OCI-LY1 (cell line): ENCODE measurements around the gene CTNNA1.
A peak's percentile ranks its signal among the peaks of the same experiment; 100 is the strongest.

Source experiments
- H2AFZ ChIP-seq: fragments of 200-600 bp; sonication (generic), shearing (Covaris generic); 2 replicates; pipeline ENCODE4 v1.6.0; 2014; ENCODE audit warnings: antibody characterized with exemption, mild to moderate bottlenecking, low read length
- H3F3A ChIP-seq: fragments of 200-600 bp; sonication (generic), shearing (Covaris generic); 2 replicates; pipeline ENCODE4 v1.6.0; 2014; ENCODE audit warnings: mild to moderate bottlenecking, antibody characterized with exemption, low read length, moderate library complexity; ENCODE audit not compliant: insufficient read depth
- H3K27ac ChIP-seq: fragments of 200-600 bp; sonication (generic); 2 replicates; pipeline ENCODE4 v1.5.1; 2014; ENCODE audit warnings: low read length, mixed run types, mild to moderate bottlenecking, low read depth; ENCODE audit not compliant: poor library complexity, severe bottlenecking
- H3K27me3 ChIP-seq: fragments of 200-600 bp; sonication (generic); 2 replicates; pipeline ENCODE4 v1.6.0; 2014; ENCODE audit warnings: antibody characterized with exemption, mild to moderate bottlenecking, low read length, moderate library complexity; ENCODE audit not compliant: insufficient read depth
- H3K36me3 ChIP-seq: fragments of 200-600 bp; sonication (generic); 2 replicates; pipeline ENCODE4 v1.6.1; 2014; ENCODE audit warnings: mild to moderate bottlenecking, antibody characterized with exemption, low read length, moderate library complexity, mixed read lengths; ENCODE audit not compliant: insufficient read depth
- H3K4me1 ChIP-seq: fragments of 200-600 bp; sonication (generic); 2 replicates; pipeline ENCODE4 v1.5.1; 2014; ENCODE audit warnings: mild to moderate bottlenecking, low read length, moderate library complexity; ENCODE audit not compliant: insufficient read depth, severe bottlenecking
- H3K4me2 ChIP-seq: fragments of 200-600 bp; sonication (generic), shearing (Covaris generic); 2 replicates; pipeline ENCODE4 v1.6.1; 2014; ENCODE audit warnings: low read length
- H3K4me3 ChIP-seq: fragments of 200-600 bp; sonication (generic); 2 replicates; pipeline ENCODE4 v1.5.1; 2014; ENCODE audit warnings: low read length, low read depth, mild to moderate bottlenecking, mixed read lengths; ENCODE audit not compliant: poor library complexity, severe bottlenecking
- H3K79me2 ChIP-seq: fragments of 200-600 bp; shearing (Covaris generic); 2 replicates; pipeline ENCODE4 v1.6.1; 2016; ENCODE audit warnings: mixed run types, low read length, mixed read lengths; ENCODE audit not compliant: insufficient read depth
- H3K9ac ChIP-seq: fragments of 200-600 bp; sonication (generic), shearing (Covaris generic); 2 replicates; pipeline ENCODE4 v1.6.1; 2014; ENCODE audit warnings: mild to moderate bottlenecking, low read length, mixed read lengths
- H3K9me2 ChIP-seq: fragments of 200-600 bp; sonication (generic), shearing (Covaris generic); 2 replicates; pipeline ENCODE4 v1.6.1; 2014; ENCODE audit warnings: low read depth, mild to moderate bottlenecking, low read length, mixed read lengths
- H3K9me3 ChIP-seq: fragments of 200-600 bp; shearing (Covaris generic); 2 replicates; pipeline ENCODE4 v1.6.1; 2014; ENCODE audit warnings: low read length, mixed read lengths
- H4K20me1 ChIP-seq: fragments of 200-600 bp; sonication (generic), shearing (Covaris generic); 2 replicates; pipeline ENCODE4 v1.6.0; 2016; ENCODE audit warnings: mild to moderate bottlenecking, low read length; ENCODE audit not compliant: insufficient read depth
- EZH2 ChIP-seq: fragments of 200-600 bp; sonication (generic), shearing (Covaris generic); IDR thresholded peaks from 2 replicates; pipeline ENCODE4 v1.8.0; 2017; ENCODE audit warnings: borderline replicate concordance, mixed run types, mild to moderate bottlenecking, antibody characterized with exemption, low read length, moderate library complexity, mixed read lengths
- TF ChIP-seq, protein P1 (sequence below): fragments of 200-600 bp; sonication (generic), shearing (Covaris generic); IDR thresholded peaks from 2 replicates; pipeline ENCODE4 v1.5.1; 2017; ENCODE audit warnings: mild to moderate bottlenecking, antibody characterized with exemption, low read length, moderate library complexity, mixed read lengths

The CTNNA1 gene

DNA sequence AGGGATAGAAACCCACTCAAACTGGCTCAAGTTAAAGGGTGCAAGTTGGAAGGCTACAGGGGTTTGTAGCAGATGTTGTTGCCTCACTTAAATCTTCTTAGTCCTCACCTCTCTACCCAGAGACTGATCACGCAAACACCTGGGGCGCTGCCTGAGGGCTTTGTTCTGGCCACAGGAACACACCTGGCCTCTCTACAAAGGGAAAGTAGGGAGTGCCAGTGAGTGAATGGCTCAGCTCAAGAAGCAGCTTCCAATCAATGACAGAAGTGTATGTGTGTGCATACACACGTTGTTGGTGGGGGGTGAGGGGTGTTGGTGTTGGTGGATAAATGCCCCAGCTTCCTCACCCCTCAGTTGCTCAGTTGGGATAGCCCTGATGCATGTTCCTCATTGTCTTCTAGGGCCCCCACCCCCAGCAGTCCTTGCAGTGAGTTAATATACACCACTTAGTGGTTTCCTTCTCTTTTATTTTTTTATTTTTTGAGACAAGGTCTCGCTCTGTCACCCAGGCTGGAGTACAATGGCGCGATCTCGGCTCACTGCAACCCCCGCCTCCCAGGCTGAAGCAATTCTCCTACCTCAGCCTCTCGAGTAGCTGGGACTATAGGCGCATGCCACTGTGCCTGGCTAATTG, 30.6 kb upstream of the CTNNA1 start:
- H3K27me3 ChIP-seq: no peaks in the 10 kb centered on the region
- H3K4me2 ChIP-seq: no peak overlapping the region
- no peaks in the 10 kb centered on the region for H3F3A ChIP-seq
- H3K36me3 ChIP-seq: no peaks in the 10 kb centered on the region; the same call in 1 of the 2 replicates
- no peak for TF ChIP-seq EZH2
- TF ChIP-seq, protein P1, sequence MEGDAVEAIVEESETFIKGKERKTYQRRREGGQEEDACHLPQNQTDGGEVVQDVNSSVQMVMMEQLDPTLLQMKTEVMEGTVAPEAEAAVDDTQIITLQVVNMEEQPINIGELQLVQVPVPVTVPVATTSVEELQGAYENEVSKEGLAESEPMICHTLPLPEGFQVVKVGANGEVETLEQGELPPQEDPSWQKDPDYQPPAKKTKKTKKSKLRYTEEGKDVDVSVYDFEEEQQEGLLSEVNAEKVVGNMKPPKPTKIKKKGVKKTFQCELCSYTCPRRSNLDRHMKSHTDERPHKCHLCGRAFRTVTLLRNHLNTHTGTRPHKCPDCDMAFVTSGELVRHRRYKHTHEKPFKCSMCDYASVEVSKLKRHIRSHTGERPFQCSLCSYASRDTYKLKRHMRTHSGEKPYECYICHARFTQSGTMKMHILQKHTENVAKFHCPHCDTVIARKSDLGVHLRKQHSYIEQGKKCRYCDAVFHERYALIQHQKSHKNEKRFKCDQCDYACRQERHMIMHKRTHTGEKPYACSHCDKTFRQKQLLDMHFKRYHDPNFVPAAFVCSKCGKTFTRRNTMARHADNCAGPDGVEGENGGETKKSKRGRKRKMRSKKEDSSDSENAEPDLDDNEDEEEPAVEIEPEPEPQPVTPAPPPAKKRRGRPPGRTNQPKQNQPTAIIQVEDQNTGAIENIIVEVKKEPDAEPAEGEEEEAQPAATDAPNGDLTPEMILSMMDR: no peak
- no peak overlapping the region for H3K27ac ChIP-seq
- no peaks in the 10 kb centered on the region for H3K79me2 ChIP-seq
- H3K9me3 ChIP-seq: no peaks in the 10 kb centered on the region
- no peaks in the 10 kb centered on the region for H3K9me2 ChIP-seq
- H3K4me3 ChIP-seq: no peak overlapping the region
- no peak overlapping the region for H3K9ac ChIP-seq
- H4K20me1 ChIP-seq: no peaks in the 10 kb centered on the region
- no peak overlapping the region for H2AFZ ChIP-seq
- H3K4me1 ChIP-seq: no peaks in the 10 kb centered on the region

DNA sequence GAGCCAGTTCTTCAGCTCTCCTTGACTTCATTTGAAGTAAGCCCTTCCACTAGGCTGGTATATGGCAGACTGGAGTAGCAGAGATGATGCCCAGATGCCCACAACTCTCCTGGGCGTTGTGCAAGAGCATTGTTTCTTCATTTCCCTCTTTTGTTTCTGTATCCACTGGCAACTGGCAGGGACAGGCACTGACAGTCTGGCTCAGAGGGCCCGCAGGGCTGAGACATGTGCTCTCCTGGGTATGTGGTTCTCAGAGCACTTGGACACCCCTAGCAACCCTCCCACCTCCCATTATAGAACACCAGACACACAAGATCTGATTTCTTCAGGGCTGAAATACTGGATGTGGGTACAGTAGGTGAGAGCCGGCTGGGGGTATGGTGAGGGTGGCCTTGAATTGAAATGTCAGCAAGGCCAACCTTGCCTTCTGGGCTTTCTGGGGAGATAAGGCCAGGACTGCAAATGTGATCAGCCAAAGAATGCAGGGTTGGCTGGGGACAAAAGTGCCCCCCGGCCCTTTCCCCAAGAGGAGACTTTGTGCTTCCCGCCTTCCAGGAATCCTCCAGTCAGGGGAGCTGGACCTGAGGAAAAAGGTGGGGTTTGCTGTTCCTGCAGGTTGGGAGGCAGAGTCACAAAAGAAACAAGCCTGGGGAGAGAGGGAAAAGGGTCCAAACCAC, 28.6 kb upstream of the CTNNA1 start:
- H3K4me1 ChIP-seq: no peaks in the 10 kb centered on the region
- no peaks in the 10 kb centered on the region; the same call in 1 of the 2 replicates for H3K36me3 ChIP-seq
- no peak overlapping the region for H3K4me3 ChIP-seq
- no peaks in the 10 kb centered on the region for H3K9me3 ChIP-seq
- no peak overlapping the region for H3K27ac ChIP-seq
- no peak overlapping the region for H3K9ac ChIP-seq
- no peaks in the 10 kb centered on the region for H4K20me1 ChIP-seq
- no peak overlapping the region for H2AFZ ChIP-seq
- H3K9me2 ChIP-seq: no peaks in the 10 kb centered on the region
- TF ChIP-seq, protein P1: no peak
- TF ChIP-seq EZH2: no peak
- H3F3A ChIP-seq: no peaks in the 10 kb centered on the region
- no peaks in the 10 kb centered on the region for H3K79me2 ChIP-seq
- H3K27me3 ChIP-seq: no peaks in the 10 kb centered on the region
- H3K4me2 ChIP-seq: no peak overlapping the region

DNA sequence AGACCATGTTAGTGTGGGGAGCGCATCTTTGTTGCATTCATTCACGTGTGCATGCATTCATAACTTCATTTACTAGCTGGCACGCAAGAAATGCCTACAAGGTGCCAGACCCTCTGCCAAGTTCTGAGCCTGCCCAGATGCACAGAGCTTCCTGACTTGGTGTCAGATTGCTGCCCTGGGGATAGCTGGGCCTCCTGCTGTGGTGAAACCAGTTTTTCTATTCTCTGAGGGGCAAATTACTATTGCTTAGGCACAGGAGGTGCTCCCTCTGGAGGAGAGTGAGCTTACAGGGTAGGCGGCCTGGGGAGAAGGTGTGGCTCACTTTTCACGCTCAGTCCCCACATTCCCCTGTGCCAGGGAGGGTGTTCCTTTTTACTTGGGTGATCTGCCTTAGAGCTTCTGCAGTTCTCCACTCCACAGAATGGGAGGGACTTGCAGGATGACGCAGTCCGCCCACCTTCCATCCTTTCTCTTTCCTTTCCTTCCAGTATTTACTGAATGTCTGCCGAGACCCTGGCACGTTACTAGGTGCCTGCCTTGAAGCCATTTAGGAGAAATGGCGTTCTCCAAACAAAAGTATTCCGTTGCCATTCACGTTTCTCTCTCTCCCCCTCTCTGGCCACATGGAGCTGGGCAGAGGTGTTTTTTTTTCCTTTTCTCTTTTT, 27.9 kb upstream of the CTNNA1 start:
- no peak for TF ChIP-seq EZH2
- TF ChIP-seq, protein P1: peak; percentile 35; the same call in 1 of the 2 replicates
- H2AFZ ChIP-seq: no peak overlapping the region
- no peaks in the 10 kb centered on the region for H3K79me2 ChIP-seq
- no peaks in the 10 kb centered on the region for H3K9me2 ChIP-seq
- H3K27me3 ChIP-seq: no peaks in the 10 kb centered on the region
- no peak overlapping the region for H3K27ac ChIP-seq
- H3K4me3 ChIP-seq: no peak overlapping the region
- no peak overlapping the region for H3K4me2 ChIP-seq
- no peaks in the 10 kb centered on the region for H4K20me1 ChIP-seq
- H3K9ac ChIP-seq: no peak overlapping the region
- no peaks in the 10 kb centered on the region; the same call in 1 of the 2 replicates for H3K36me3 ChIP-seq
- H3F3A ChIP-seq: no peaks in the 10 kb centered on the region
- no peaks in the 10 kb centered on the region for H3K9me3 ChIP-seq
- H3K4me1 ChIP-seq: no peaks in the 10 kb centered on the region
